ENCODE results near the gene STXBP3. TPM values are rescaled to one million over a fixed set of nuclear protein-coding genes. Genes with fewer than 3 reads are reported as not detected.

The STXBP3 gene
- total RNA-seq, 1 donor from 2014 or later: 36.7 TPM

GRCh38 chr1:108841703-108842102 lies 95.2 kb downstream of the STXBP3 start:
- TF ChIP-seq, protein P1, sequence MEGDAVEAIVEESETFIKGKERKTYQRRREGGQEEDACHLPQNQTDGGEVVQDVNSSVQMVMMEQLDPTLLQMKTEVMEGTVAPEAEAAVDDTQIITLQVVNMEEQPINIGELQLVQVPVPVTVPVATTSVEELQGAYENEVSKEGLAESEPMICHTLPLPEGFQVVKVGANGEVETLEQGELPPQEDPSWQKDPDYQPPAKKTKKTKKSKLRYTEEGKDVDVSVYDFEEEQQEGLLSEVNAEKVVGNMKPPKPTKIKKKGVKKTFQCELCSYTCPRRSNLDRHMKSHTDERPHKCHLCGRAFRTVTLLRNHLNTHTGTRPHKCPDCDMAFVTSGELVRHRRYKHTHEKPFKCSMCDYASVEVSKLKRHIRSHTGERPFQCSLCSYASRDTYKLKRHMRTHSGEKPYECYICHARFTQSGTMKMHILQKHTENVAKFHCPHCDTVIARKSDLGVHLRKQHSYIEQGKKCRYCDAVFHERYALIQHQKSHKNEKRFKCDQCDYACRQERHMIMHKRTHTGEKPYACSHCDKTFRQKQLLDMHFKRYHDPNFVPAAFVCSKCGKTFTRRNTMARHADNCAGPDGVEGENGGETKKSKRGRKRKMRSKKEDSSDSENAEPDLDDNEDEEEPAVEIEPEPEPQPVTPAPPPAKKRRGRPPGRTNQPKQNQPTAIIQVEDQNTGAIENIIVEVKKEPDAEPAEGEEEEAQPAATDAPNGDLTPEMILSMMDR (conservative IDR thresholded peaks at IDR 0.05; ENCODE audit: low read depth, low read length): no peak
- no peak for DNase-seq (ENCODE audit: low read depth)
- no peak overlapping the region for H3K4me3 ChIP-seq (ENCODE audit: low read depth, low read length)

DNA sequence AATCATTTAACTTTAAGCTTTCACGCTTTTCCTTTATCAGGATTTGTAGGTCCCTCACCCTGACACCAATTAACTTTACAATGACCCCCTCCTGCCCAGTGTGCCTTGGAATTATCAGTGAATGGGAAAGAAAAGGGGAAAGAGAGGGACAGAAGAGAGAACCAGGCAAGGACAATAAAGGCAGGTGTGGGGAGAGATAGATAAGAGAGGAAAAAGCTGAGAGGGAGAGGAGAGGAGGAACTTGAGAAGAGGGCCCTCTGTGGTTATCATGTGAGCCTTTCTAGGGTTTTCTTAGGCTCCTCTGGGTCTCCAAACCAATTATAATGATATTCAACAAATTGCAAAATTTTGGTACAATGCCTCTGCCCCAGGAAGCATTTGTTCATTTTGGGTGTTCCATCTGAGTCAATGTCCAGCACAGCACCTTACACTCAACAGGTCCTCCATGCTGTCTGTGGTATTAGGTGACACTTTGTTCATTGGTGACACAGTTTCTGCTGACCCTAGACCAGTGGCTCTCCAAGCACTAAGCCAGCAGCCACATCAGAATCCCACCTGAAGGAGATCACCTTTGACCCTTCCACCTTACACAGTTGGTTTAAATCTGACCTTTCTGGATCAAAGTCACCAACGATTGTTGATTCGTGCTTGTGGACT lies 96.2 kb downstream of the STXBP3 start:
- no peak for DNase-seq (ENCODE audit: low read depth)
- no peak overlapping the region for H3K4me3 ChIP-seq (ENCODE audit: low read depth, low read length)
- TF ChIP-seq, protein P1 (conservative IDR thresholded peaks at IDR 0.05; ENCODE audit: low read depth, low read length): no peak

DNA sequence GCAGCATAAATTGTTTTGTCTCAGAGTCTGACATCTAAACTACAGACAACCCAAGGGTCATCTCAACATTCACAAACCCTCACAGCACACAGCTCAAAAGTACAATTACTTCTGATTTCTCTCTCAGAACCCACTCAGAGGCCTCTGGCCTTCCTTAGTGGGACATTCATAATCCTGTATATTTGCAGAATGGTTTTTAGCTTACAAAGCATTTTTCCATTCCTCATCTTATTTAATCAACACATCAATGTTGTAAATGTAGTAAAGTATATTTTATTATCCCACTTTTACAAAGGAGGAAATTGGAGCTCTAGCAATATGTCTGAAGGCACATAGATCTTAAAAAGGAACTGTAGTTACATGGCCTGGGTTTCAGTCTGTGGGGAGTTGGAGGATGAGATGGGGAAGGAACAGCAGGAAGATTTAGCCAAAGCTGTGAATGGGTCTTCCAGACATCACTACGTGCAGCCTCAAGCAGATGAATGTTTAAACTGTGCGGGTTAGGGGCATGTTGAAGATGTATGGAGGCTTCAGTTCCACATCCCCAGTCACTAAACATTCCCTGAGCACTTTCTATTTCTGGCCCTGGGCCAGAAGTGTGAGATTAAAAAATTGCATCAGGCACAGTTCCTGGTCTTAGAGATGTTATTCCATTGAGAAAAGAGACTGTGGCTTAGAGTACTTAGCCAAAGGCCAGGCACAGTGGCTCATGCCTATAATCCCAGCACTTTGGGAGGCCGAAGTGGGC lies 97.1 kb downstream of the STXBP3 start:
- DNase-seq (ENCODE audit: low read depth): no peak
- TF ChIP-seq, protein P1 (conservative IDR thresholded peaks at IDR 0.05; ENCODE audit: low read depth, low read length): no peak
- H3K4me3 ChIP-seq (ENCODE audit: low read depth, low read length): no peak overlapping the region

DNA sequence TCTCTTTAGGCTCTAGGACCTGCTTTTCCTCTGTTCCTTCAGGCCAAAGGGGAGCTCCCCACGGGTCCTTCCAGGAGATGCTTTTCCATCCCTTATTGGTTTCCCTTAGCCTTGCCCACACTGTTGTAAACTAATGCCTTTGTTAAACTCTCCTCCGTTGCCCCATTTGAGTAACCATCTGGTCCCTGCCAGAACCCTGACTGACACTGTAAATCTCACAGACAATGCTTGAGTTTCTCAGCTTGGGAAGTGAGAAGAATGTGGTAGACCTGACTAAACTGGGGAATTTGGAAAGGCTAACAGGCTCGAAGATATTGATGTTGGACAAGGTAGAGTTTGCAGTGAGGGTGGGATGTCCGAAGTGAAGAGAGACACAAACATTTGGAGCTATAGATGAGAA lies 99.0 kb downstream of the STXBP3 start:
- no peak overlapping the region for H3K4me3 ChIP-seq (ENCODE audit: low read depth, low read length)
- TF ChIP-seq, protein P1 (conservative IDR thresholded peaks at IDR 0.05; ENCODE audit: low read depth, low read length): no peak

GRCh38 chr1:108845991-108846390 lies 99.5 kb downstream of the STXBP3 start:
- H3K4me3 ChIP-seq (ENCODE audit: low read depth, low read length): no peak overlapping the region
- DNase-seq (ENCODE audit: low read depth): no peak
- TF ChIP-seq, protein P1 (conservative IDR thresholded peaks at IDR 0.05; ENCODE audit: low read depth, low read length): no peak

More for the DNA sequence above, 99.0 kb downstream of the STXBP3 start:
- no peak for DNase-seq (ENCODE audit: low read depth)

DNA sequence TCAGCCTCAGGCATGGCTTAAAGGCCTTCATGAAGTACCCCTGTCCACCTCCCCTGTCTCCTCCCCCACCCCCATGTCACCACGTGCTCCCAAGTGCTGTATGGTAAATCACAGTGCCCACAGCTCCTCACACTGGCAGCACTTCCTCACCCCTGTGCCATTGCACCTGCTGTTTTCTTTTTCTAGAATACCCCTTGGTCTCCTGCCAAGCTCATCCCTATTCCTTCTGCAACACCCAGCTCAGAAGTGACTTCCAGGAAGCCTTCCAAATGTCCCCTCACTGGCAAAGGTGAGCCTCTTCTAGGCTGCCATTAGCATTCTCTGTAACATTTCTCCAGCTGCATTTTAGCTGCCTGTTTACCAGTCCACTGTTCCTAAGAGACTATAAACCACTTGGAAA lies 101.0 kb downstream of the STXBP3 start:
- TF ChIP-seq, protein P1 (conservative IDR thresholded peaks at IDR 0.05; ENCODE audit: low read depth, low read length): no peak

More for the DNA sequence above, 101.0 kb downstream of the STXBP3 start:
- DNase-seq (ENCODE audit: low read depth): no peak
- no peak overlapping the region for H3K4me3 ChIP-seq (ENCODE audit: low read depth, low read length)

All from epithelial cell of proximal tubule (primary cell).